Renal pelvis (tissue), 4 donors: ENCODE measurements around the gene CYP11A1. TPM values are rescaled to one million over a fixed set of nuclear protein-coding genes. Genes with fewer than 3 reads are reported as not detected.

Experiments
- DNase-seq: peaks from one replicate; pipeline ENCODE4 v3.0.0-alpha.2; 2013
- polyA plus RNA-seq, 3 donors: library from polyadenylated mRNA; unstranded; fragments of 120-200 nt; gene quantifications; one replicate each; pipeline ENCODE4 v1.2.1, GENCODE V29; 2013; ENCODE audit not compliant: insufficient read length in 3 of 3

The CYP11A1 gene
- polyA plus RNA-seq, 3 donors: 1.6 to 3.0 (median 2.2) TPM

GRCh38 chr15:74303741-74304309 is 63.6 kb downstream of the CYP11A1 start:
- DNase-seq: no peak

GRCh38 chr15:74302821-74303359 is 64.6 kb downstream of the CYP11A1 start:
- DNase-seq: no peak

GRCh38 chr15:74301583-74302361 is 65.7 kb downstream of the CYP11A1 start:
- no peak for DNase-seq

- no peak for DNase-seq
These were observed 67.2 kb downstream of the CYP11A1 start for GRCh38 chr15:74300057-74300795.

- no peak for DNase-seq
These were observed 69.6 kb downstream of the CYP11A1 start for GRCh38 chr15:74297887-74298286.

GRCh38 chr15:74295800-74296199 is 71.6 kb downstream of the CYP11A1 start:
- DNase-seq: no peak

GRCh38 chr15:74294010-74294409 is 73.4 kb downstream of the CYP11A1 start:
- DNase-seq: no peak

GRCh38 chr15:74293021-74293810 is 74.2 kb downstream of the CYP11A1 start:
- no peak for DNase-seq

- peak; percentile 86 for DNase-seq
These were observed 76.1 kb downstream of the CYP11A1 start for GRCh38 chr15:74291101-74292071.

- no peak for DNase-seq
These were observed 76.8 kb downstream of the CYP11A1 start for GRCh38 chr15:74290645-74291044.

- no peak for DNase-seq
These were observed 77.8 kb downstream of the CYP11A1 start for GRCh38 chr15:74289671-74290070.

Other genes with a start within 250 kb of the CYP11A1 start
- gene ISLR2, start 237.1 kb downstream of the CYP11A1 start, polyA plus RNA-seq: under 1 TPM; 0.39 to 0.97 (median 0.88) TPM
- 10 to 100 TPM; 33.2 to 69.0 (median 46.3) TPM for gene ISLR, start 193.9 kb downstream of the CYP11A1 start, polyA plus RNA-seq
- 10 to 100 TPM; 27.0 to 39.6 (median 35.0) TPM for gene STRA6, start 164.9 kb downstream of the CYP11A1 start, polyA plus RNA-seq
- gene CCDC33, start 131.3 kb downstream of the CYP11A1 start, polyA plus RNA-seq: 1 to 10 TPM; 4.7 to 9.1 (median 8.7) TPM
- gene SEMA7A, start 66.3 kb upstream of the CYP11A1 start, polyA plus RNA-seq: 1 to 10 TPM; 5.0 to 8.0 (median 6.8) TPM
- 10 to 100 TPM; 59.5 to 73.3 (median 64.7) TPM for gene UBL7, start 93.5 kb upstream of the CYP11A1 start, polyA plus RNA-seq
- gene ARID3B, start 173.6 kb upstream of the CYP11A1 start, polyA plus RNA-seq: 10 to 100 TPM; 15.8 to 21.1 (median 19.2) TPM
- gene CLK3, start 248.2 kb upstream of the CYP11A1 start, polyA plus RNA-seq: 10 to 100 TPM; 75.2 to 77.8 (median 75.3) TPM